Stromal cell of bone marrow (primary cell): ENCODE measurements around the gene ENDOD1.
"Not testable (repeated sequence)": the region's sequence is repeated elsewhere in the genome, so short reads cannot be mapped to it uniquely, and the experiment has no call there.

Experiments used
- DNase-seq: peaks from one replicate; pipeline ENCODE4 v3.0.0-alpha.2; 2012; ENCODE audit warnings: low read depth

The ENDOD1 gene, protein sequence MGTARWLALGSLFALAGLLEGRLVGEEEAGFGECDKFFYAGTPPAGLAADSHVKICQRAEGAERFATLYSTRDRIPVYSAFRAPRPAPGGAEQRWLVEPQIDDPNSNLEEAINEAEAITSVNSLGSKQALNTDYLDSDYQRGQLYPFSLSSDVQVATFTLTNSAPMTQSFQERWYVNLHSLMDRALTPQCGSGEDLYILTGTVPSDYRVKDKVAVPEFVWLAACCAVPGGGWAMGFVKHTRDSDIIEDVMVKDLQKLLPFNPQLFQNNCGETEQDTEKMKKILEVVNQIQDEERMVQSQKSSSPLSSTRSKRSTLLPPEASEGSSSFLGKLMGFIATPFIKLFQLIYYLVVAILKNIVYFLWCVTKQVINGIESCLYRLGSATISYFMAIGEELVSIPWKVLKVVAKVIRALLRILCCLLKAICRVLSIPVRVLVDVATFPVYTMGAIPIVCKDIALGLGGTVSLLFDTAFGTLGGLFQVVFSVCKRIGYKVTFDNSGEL

DNA sequence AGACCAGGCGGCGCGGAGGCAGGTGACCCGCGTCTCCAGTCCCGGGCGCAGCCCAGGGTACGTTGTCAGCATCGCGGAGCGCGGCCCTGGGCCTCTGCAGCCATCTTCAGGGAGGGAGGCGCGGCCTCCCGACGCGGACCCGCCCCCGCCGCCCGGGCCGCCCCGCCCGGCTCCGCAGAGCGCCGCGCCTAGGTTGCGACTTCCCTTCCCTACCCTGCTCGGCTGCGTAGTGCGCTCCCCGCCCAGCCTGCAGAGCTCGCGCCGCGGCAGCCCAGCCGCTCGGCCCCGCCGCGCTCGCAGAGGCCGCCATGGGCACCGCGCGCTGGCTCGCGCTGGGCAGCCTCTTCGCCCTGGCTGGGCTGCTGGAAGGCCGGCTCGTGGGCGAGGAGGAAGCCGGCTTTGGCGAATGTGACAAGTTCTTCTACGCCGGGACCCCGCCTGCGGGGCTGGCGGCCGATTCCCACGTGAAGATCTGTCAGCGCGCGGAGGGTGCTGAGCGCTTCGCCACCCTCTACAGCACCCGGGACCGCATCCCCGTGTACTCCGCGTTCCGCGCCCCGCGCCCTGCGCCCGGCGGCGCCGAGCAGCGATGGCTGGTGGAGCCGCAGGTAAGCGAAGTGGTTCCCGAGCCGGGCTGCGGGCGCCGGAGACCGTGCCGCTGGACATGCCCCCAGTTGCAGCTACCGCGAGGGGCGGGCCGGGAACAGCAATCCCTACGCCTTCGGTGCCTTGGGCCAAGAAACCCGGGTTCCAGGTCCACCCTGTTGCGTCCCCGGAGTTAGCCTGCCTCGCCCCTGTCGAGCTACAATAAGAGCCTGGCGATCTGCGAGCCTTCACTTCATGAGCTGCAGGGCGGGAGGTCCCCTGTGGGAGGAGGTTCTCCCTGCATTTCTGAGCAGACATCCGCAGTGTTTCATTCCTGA, at the start of gene ENDOD1:
Gene ENDOD1 (plus strand): TSS at position 227 of the 923 bp plus-strand sequence. CDS start 82 bp downstream, at position 309.
- peak; percentile 76 for DNase-seq

DNA sequence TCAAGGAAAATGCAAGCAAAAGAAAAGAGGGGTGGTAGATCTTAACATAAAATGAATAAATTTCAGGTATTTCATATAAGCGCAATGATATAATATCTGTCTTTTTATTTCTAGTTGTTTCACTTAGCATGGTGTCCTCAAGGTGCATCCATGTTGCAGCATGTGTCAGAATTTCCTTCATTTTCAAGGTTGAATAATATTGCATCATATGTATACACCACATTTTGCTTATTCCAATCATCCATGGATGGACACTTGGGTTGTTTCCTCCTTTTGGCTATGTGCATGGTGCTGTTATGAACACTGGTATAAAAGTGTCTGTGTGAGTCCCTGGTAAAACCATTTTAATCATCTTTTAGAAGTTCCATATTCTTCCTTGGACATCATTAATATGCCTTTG, 47.4 kb upstream of the ENDOD1 start:
- DNase-seq, result no peak

DNA sequence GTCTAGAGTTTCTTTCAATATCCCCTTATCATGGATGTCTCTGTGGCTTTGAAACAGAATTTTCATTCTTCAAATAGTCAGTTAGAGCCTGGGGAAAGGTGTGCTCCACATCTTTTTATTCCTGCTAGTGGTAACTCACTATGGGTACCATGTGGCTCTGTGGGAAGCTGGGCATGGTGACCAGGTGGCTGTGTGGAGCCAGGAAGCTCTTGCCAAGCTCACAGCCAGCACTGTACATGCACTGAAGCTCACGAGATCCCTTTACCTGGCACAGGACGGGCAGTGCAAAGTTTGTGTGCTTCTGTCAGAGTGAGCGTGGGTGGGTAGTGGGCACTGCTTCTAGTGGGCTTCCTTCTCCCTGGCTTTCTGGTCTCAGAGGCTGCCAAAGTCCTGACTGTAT, 46.7 kb upstream of the ENDOD1 start:
- no peak for DNase-seq

DNA sequence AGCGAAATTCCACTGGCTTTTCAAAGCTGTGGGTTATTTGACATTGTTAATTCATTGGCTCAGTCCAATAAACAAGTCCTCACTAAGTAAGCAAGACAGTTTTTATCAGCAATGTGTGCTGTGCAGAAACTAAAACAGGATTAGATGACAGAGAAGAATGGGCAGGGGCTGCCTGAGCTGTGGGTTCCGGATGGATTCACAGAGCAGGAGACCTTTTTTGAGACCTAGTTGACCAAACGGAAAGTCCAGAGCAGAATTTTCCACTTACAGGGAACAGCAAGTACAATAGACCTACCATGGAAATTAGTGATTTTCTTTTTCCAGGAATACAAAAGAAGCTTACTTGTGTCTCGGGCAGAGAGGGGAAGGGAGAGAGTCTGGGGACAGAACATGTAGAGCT, 45.6 kb upstream of the ENDOD1 start:
- no peak for DNase-seq

- no peak for DNase-seq
These were observed 43.8 kb upstream of the ENDOD1 start for GRCh38 chr11:95045812-95046211.

DNA sequence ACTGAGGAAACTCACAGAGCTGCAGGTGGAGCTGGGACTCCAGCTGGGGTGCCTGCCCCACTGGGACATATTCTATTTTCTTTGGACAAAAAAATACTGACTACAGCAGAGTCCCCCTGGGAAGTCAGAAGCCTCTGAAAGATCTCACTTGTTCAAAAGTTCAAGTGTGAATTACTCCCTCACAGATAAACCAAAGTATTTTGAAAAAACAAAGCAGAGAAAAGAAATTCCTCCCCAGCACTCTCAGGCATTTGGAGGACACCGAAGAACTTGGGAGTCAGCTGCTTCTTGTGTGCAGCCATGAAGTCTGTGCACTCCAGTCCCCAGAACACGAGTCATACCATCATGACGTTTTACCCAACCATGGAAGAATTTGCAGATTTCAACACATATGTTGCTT, 40.5 kb upstream of the ENDOD1 start, which contains the start of gene KDM4F:
Gene KDM4F (plus strand): TSS at position 301 of the 400 bp plus-strand sequence.
- DNase-seq, result not testable (repeated sequence)

DNA sequence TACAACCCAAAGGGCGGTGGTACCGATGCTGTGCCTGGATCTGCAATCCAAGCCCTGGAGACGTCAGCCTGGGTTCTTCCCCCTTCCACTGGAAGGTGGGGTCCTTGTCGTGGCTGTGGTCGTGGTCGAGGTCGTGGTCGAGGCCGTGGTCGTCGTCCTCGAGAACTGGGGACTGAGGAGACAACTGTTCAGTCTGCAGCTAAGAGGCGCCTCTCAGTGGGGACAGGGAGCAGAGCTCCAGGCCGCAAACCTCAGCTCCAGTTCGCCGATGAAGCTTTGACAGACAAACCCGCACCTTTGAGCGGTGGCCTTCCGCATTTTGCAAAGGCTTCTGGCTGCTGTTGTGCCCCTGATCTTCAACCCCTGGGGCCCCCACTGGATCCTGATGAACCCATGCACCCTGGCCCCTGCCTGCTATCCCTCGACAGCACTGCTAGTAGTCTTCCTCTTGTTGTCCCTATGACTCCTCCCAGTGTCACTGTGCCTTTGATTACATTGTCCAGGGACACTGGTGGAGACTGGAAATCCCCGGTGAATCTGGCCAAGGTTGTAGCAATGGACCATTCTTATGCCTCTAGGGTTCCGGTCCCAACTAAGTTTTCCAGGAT, 38.9 kb upstream of the ENDOD1 start:
- DNase-seq, result no peak

DNA sequence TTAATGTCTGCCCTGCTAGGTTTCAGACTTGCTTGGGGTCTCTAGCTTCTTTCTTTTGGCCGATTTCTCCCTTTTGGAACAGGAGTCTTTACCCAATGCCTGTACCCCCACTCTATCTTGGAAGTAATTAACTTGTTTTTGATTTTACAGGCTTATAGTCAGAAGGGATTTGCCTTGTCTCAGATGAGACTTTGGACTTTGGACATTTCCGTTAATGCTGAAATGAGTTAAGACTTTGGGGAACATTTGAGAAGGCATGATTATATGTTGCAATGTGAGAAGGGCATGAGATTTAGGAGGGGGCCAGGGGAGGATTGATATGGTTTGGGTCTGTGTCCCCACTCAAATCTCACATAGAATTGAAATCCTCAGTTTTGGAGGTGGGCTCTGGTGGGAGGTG, 35.3 kb upstream of the ENDOD1 start:
- DNase-seq, result no peak

DNA sequence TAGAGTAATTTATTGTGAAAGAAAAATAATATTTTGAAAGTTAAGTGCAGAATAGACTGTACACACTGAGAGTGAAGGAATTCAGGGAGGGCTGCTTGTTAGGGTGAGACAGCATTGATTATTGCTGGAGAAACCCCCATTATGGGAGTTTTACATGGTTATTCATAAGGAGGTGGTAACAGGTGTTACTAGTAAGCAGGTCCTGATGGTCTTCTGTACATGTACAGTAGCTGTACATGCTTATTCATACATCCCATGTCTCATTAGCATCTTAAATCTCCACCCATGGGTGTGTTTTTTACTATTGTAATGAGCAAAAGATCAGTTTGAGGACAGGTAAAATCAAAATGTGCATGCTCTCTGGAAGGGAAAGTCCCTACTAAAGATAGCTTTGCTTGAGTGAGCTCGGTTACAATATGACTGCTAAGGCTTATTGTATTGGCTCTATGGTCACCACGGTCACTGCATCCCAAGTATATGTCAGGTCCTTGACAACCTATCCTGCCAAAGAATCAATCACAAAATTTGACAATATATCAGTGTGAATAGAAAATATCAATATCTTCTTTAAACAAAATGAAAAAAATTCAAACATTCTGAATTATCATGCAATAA, 34.3 kb upstream of the ENDOD1 start:
- DNase-seq, result no peak

- DNase-seq, result no peak
These were observed 31.7 kb upstream of the ENDOD1 start for GRCh38 chr11:95057959-95058358.

GRCh38 chr11:95058621-95059020, 31.0 kb upstream of the ENDOD1 start:
- DNase-seq, result no peak

- DNase-seq, result no peak
These were observed 30.6 kb upstream of the ENDOD1 start for GRCh38 chr11:95059046-95059445.

GRCh38 chr11:95065336-95065735, 24.3 kb upstream of the ENDOD1 start:
- DNase-seq, result no peak

DNA sequence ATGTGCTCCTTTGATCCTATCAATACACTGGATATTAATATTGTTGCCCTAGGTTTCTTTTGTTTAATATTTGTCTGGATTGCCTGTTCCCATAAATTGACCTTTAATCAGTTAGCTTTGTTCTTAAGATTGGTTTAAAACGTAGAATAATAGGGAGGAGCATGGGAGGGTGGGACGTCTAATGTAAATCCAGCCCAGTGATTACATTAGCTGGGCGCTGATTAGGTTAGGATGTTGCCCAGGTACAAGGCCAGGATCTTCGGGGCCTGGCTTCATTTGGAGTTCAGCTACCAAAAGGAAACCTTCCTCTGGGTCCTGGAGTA, 23.0 kb upstream of the ENDOD1 start, which contains the start of gene SRSF8:
Gene SRSF8 (plus strand): TSS at position 204 of the 323 bp plus-strand sequence. CDS start 308 bp downstream, outside the sequence.
- DNase-seq, result no peak

DNA sequence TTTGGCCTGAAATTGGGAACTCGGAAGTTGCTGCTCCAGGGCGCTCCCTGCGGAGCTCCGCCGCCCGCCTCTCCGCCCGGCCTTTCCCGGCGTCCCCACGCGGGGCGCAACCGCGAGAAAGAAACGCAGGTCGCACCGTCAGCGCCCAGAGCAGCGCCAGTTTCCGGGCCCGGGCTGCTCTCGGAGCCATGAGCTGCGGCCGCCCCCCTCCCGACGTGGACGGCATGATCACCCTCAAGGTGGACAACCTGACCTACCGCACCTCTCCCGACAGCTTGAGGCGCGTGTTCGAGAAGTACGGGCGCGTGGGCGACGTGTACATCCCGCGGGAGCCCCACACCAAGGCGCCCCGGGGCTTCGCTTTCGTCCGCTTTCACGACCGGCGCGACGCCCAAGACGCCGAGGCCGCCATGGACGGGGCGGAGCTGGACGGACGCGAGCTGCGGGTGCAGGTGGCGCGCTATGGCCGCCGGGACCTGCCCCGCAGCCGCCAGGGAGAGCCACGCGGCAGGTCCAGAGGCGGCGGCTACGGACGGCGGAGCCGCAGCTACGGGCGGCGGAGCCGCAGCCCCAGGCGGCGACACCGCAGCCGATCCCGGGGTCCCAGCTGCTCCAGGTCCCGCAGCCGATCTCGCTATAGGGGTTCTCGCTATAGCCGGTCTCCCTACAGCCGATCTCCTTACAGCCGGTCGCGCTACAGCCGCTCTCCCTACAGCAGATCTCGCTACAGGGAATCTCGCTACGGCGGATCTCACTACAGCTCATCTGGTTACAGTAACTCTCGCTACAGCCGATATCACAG, 22.4 kb upstream of the ENDOD1 start:
- no peak for DNase-seq

DNA sequence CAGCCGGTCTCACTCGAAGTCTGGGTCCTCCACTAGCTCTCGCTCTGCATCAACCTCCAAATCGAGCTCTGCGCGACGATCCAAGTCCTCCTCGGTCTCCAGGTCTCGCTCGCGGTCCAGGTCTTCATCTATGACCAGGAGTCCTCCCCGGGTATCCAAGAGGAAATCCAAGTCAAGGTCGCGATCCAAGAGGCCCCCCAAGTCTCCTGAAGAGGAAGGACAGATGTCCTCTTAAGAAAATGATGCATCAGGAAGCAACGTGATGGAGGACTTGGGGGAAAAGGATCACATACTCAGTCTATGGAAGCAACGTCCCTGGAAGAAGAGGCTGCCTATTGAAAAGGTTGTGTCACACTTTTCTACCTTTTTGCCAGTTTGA, 21.8 kb upstream of the ENDOD1 start:
- no peak for DNase-seq

GRCh38 chr11:95068549-95068948, 21.1 kb upstream of the ENDOD1 start:
- DNase-seq, result peak; percentile 91

- DNase-seq, result no peak
These were observed 19.2 kb upstream of the ENDOD1 start for GRCh38 chr11:95070471-95070870.

DNA sequence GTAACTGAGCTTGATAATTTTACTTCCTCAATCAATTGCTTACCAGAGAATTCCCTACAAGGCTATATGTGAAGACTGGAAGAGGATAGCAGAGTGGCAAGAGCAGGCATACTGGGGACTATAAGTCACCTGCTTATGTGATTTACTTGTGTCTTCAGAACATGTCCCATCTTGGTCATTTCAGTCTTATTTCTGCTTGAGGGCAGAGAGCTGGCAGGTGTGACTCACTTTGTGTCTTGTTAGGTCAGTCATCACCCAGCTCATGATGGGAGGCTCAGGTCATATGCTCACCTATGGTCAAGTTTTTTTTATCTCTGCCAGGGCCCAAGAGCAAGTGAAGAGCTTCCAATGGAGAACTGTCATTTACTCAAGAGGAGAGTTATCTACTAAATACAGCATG, 16.7 kb upstream of the ENDOD1 start:
- no peak for DNase-seq

DNA sequence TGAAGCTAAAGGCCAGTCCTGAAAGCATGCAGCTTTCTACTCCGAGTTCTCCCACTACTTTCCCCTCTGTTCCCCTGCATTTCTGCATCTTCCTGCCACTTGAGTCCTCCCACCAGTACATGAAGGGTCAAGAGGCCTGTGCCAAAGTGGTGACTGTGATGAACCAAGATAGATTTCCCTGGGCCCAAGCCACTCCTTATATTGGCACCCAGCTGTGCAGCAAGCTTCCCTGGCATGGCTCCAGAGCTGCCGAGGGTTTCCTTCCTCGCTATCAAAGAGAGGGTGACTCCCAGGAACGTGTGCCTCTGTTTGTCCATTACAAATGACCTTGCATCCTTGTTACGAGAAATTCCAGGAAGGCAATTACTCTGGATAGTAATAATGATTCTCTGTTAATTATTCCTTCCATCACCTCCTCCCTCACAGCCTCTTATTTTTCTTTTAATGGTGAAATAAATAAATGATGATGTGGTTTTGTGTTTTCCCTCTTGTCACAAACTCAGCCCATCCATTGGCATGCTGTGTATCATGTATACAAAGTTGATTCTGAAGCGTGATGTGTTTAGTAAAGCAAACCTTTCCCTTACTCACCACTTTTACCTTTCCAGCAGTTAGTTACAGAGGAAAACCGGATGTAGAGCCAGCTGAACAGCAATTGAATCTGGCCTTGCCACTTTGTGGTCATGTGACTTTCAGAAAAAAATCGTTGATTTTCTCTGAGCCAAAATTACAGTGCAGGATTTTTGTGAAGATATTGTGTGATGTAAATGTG, 14.7 kb upstream of the ENDOD1 start:
- DNase-seq, result no peak
